H1 (cell line): ENCODE data around the gene PHACTR1. TPM values are rescaled to one million over a fixed set of nuclear protein-coding genes. Genes with fewer than 3 reads are reported as not detected.

Experiments
- CTCF ChIA-PET: fragments of 300-600 bp; sonication (Branson Sonifier 250); formaldehyde crosslinking; loops from one replicate; lab custom pipeline; 2021; ENCODE audit not compliant: partially characterized antibody; lab: Charles Lee
- POLR2A ChIA-PET: fragments of 300-600 bp; sonication (Branson Sonifier 250); formaldehyde crosslinking; loops from one replicate; lab custom pipeline; 2021; ENCODE audit warnings: inconsistent platforms; ENCODE audit not compliant: partially characterized antibody; lab: Charles Lee
- DNase-seq, 2 experiments: peaks; one replicate each; pipeline versions ENCODE4 v3.0.0 to v3.0.0-alpha.2; 2010 to 2022; ENCODE audit warnings: low spot score in 2 of 2, low read depth in 1 of 2, mixed read lengths in 1 of 2
- FAIRE-seq: peaks from 2 replicates; lab custom pipeline; 2011; peaks lifted over from hg19 to GRCh38; lab: Jason Lieb, UNC
- H2AFZ ChIP-seq: 2 replicates; pipeline ENCODE4 v1.8.1; 2012; ENCODE audit warnings: low read length, inconsistent platforms
- H2AK5ac ChIP-seq: 2 replicates; pipeline ENCODE4 v1.6.1; 2013; ENCODE audit warnings: low read depth, low read length
- H2BK120ac ChIP-seq: replicated peaks from 2 replicates; pipeline ENCODE3; 2013; ENCODE audit warnings: low read depth, low read length, inconsistent platforms
- H2BK12ac ChIP-seq: 2 replicates; pipeline ENCODE4 v1.6.1; 2013; ENCODE audit warnings: low read depth, low read length
- H2BK15ac ChIP-seq: 2 replicates; pipeline ENCODE4 v1.6.1; 2013; ENCODE audit warnings: low read length
- H2BK20ac ChIP-seq: 2 replicates; pipeline ENCODE4 v1.6.1; 2013; ENCODE audit warnings: low read length
- H2BK5ac ChIP-seq: 2 replicates; pipeline ENCODE4 v1.6.1; 2013; ENCODE audit warnings: low read depth, low read length
- H3K14ac ChIP-seq: 2 replicates; pipeline ENCODE4 v1.6.1; 2013; ENCODE audit warnings: inconsistent platforms; ENCODE audit not compliant: insufficient read length
- H3K18ac ChIP-seq: 2 replicates; pipeline ENCODE4 v1.6.1; 2013; ENCODE audit warnings: low read length; ENCODE audit errors: extremely low read depth
- H3K23ac ChIP-seq: 2 replicates; pipeline ENCODE4 v1.6.1; 2013; ENCODE audit warnings: inconsistent platforms; ENCODE audit not compliant: insufficient read length
- H3K23me2 ChIP-seq: 2 replicates; pipeline ENCODE4 v1.6.1; 2013; ENCODE audit warnings: low read depth, low read length
- H3K27ac ChIP-seq: 2 replicates; pipeline ENCODE4 v1.6.1; 2011; ENCODE audit warnings: low read depth, low read length, inconsistent platforms
- H3K27me3 ChIP-seq, 4 experiments: replicated peaks in 1 of 4; 1 replicate in 1 of 4; 2 replicates in 3 of 4; pipeline versions ENCODE4 v1.6.1 to v1.8.1; 2011 to 2013; ENCODE audit warnings: low read length in 3 of 4, mild to moderate bottlenecking in 3 of 4, inconsistent platforms in 2 of 4, mixed read lengths in 2 of 4, moderate library complexity in 1 of 4; ENCODE audit not compliant: control insufficient read depth in 3 of 4, insufficient read depth in 3 of 4; ENCODE audit errors: extremely low read depth in 1 of 4
- H3K36me3 ChIP-seq, 4 experiments: 2 replicates each; pipeline versions ENCODE4 v1.6.1 to v1.8.1; 2011 to 2013; ENCODE audit warnings: mild to moderate bottlenecking in 4 of 4, low read length in 3 of 4, moderate library complexity in 2 of 4, control low read depth in 1 of 4, inconsistent platforms in 1 of 4; ENCODE audit not compliant: insufficient read depth in 4 of 4, control insufficient read depth in 2 of 4
- H3K4ac ChIP-seq: replicated peaks from 2 replicates; pipeline ENCODE3; 2013; ENCODE audit warnings: low read length, low read depth, mixed read lengths, inconsistent platforms; ENCODE audit not compliant: insufficient read length
- H3K4me1 ChIP-seq, 4 experiments: replicated peaks in 1 of 4; 1 replicate in 1 of 4; 2 replicates in 3 of 4; pipeline versions ENCODE4 v1.6.1 to v1.8.1; 2011 to 2013; ENCODE audit warnings: low read length in 3 of 4, inconsistent platforms in 2 of 4, mixed read lengths in 1 of 4; ENCODE audit not compliant: insufficient read depth in 4 of 4, control insufficient read depth in 3 of 4
- H3K4me2 ChIP-seq, 2 experiments: 2 replicates each; pipeline versions ENCODE4 v1.6.1 to v1.8.1; 2011 to 2013; ENCODE audit warnings: low read depth in 2 of 2, low read length in 2 of 2, control low read depth in 1 of 2, inconsistent platforms in 1 of 2, mild to moderate bottlenecking in 1 of 2; ENCODE audit not compliant: insufficient read depth in 1 of 2
- H3K4me3 ChIP-seq, 4 experiments: fragments of 200-600, 300-600 bp in 1 of 4; sonication (generic), shearing (Covaris generic), sonication (Bioruptor Twin) in 1 of 4; 2 replicates each; pipeline versions ENCODE4 v1.5.1 to v1.8.1; 2011 to 2016; ENCODE audit warnings: low read length in 4 of 4, low read depth in 3 of 4, control low read depth in 2 of 4, inconsistent platforms in 2 of 4, mild to moderate bottlenecking in 2 of 4, mixed read lengths in 1 of 4, moderate library complexity in 1 of 4; ENCODE audit not compliant: insufficient read depth in 2 of 4; ENCODE audit errors: extremely low read depth in 1 of 4
- H3K56ac ChIP-seq: replicated peaks from 2 replicates; pipeline ENCODE3; 2013; ENCODE audit warnings: low read depth, mild to moderate bottlenecking, mixed read lengths, low read length, inconsistent platforms; ENCODE audit not compliant: insufficient read length
- H3K79me1 ChIP-seq: 2 replicates; pipeline ENCODE4 v1.6.1; 2013; ENCODE audit warnings: low read depth, low read length, control low read depth
- H3K79me2 ChIP-seq, 2 experiments: 2 replicates each; pipeline versions ENCODE4 v1.6.1 to v1.8.1; 2012 to 2013; ENCODE audit warnings: low read length in 2 of 2, mild to moderate bottlenecking in 2 of 2, inconsistent platforms in 1 of 2; ENCODE audit not compliant: insufficient read depth in 2 of 2, control insufficient read depth in 1 of 2
- H3K9ac ChIP-seq, 4 experiments: replicated peaks in 1 of 4; 1 replicate in 1 of 4; 2 replicates in 3 of 4; pipeline versions ENCODE4 v1.6.1 to v1.8.1; 2011 to 2013; ENCODE audit warnings: low read depth in 3 of 4, low read length in 3 of 4, control low read depth in 2 of 4, mild to moderate bottlenecking in 2 of 4, moderate library complexity in 2 of 4, inconsistent platforms in 1 of 4; ENCODE audit errors: extremely low read depth in 1 of 4
- H3K9me3 ChIP-seq, 2 experiments: 2 replicates each; pipeline versions ENCODE4 v1.6.1 to v1.8.1; 2012 to 2013; ENCODE audit warnings: mild to moderate bottlenecking in 2 of 2, moderate library complexity in 2 of 2, control low read depth in 1 of 2, inconsistent platforms in 1 of 2, low read depth in 1 of 2, low read length in 1 of 2, mixed read lengths in 1 of 2; ENCODE audit not compliant: insufficient read depth in 2 of 2
- H4K20me1 ChIP-seq, 2 experiments: replicated peaks in 1 of 2; 2 replicates each; pipeline versions ENCODE3 to v1.8.1; 2011 to 2013; ENCODE audit warnings: inconsistent platforms in 2 of 2, low read length in 2 of 2, mild to moderate bottlenecking in 1 of 2; ENCODE audit not compliant: insufficient read depth in 2 of 2, control insufficient read depth in 1 of 2
- H4K5ac ChIP-seq: 2 replicates; pipeline ENCODE4 v1.6.1; 2013; ENCODE audit warnings: low read length, low read depth, mixed read lengths, inconsistent platforms; ENCODE audit not compliant: insufficient read length
- H4K8ac ChIP-seq: 2 replicates; pipeline ENCODE4 v1.8.0; 2013; ENCODE audit warnings: mild to moderate bottlenecking, moderate library complexity, low read length, inconsistent platforms; ENCODE audit not compliant: insufficient read depth; ENCODE audit errors: extremely low read depth
- H4K91ac ChIP-seq: replicated peaks from 2 replicates; pipeline ENCODE3; 2013; ENCODE audit warnings: low read length, mixed read lengths, inconsistent platforms; ENCODE audit not compliant: insufficient read length
- BRCA1 ChIP-seq: IDR thresholded peaks from 2 replicates; pipeline ENCODE4 v1.6.1; 2012; ENCODE audit warnings: low read depth, low read length, improper control_type of control experiment
- CREB1 ChIP-seq: IDR thresholded peaks from 2 replicates; pipeline ENCODE4 v1.6.1; 2012; ENCODE audit warnings: inconsistent platforms
- GABPA ChIP-seq: IDR thresholded peaks from 2 replicates; pipeline ENCODE4 v1.6.1; 2011; ENCODE audit warnings: mild to moderate bottlenecking, low read length, moderate library complexity, borderline replicate concordance; ENCODE audit not compliant: insufficient read depth
- NRF1 ChIP-seq: IDR thresholded peaks from 2 replicates; pipeline ENCODE4 v1.6.1; 2011; ENCODE audit warnings: mild to moderate bottlenecking, low read depth, low read length, improper control_type of control experiment
- SUZ12 ChIP-seq: fragments of 200-600 bp; sonication (generic); IDR thresholded peaks from 2 replicates; pipeline ENCODE4 v1.6.1; 2012; ENCODE audit warnings: mild to moderate bottlenecking, inconsistent platforms, low read length, moderate library complexity, mixed read lengths
- TAF1 ChIP-seq: IDR thresholded peaks from 2 replicates; pipeline ENCODE4 v1.6.1; 2011; ENCODE audit warnings: mild to moderate bottlenecking, low read depth, low read length
- WGBS, 2 experiments: shearing (Covaris generic) in 1 of 2; methylation state at CpG; one replicate each; pipeline versions ENCODE4 v1.1.6 to v1.1.7; 2013 to 2015; ENCODE audit warnings: low lambda C conversion rate in 2 of 2, mixed read lengths in 2 of 2, inconsistent platforms in 1 of 2, low coverage in 1 of 2, missing lambda C conversion rate in 1 of 2; ENCODE audit not compliant: insufficient replicate concordance in 2 of 2, insufficient coverage in 1 of 2, insufficient read length in 1 of 2; ENCODE audit errors: extremely low coverage in 1 of 2, missing lambda C conversion rate in 1 of 2; 5-methylcytosine and 5-hydroxymethylcytosine counted together
- polyA plus RNA-seq, 7 experiments: library from polyadenylated mRNA; depleted of rRNA in 3 of 7; stranded (reverse) in 5 of 7; unstranded in 2 of 7; fragments of >200 nt in 5 of 7; fragments of 200-250 nt in 2 of 7; gene quantifications; 1 replicate in 5 of 7; 2 replicates in 1 of 7; 4 replicates in 1 of 7; pipeline versions ENCODE4 v1.2.1 to v1.2.3, GENCODE V29; 2011 to 2013; ENCODE audit warnings: missing spikeins in 2 of 7, mixed read lengths in 2 of 7
- total RNA-seq: library from RNA; stranded (reverse); fragmentation: NEBNext Ultra II Directional; extraction: Animal tissue kit (Norgen Biotek cat#: 25700); gene quantifications from 2 replicates; pipeline ENCODE4 v1.2.1, GENCODE V29; 2021

The PHACTR1 gene
- total and polyA plus RNA-seq, 2 of the 8 experiments (the other 6 are each of a cell fraction or from before 2014, with no cell fraction given) = 3.9 to 17.1 TPM

DNA sequence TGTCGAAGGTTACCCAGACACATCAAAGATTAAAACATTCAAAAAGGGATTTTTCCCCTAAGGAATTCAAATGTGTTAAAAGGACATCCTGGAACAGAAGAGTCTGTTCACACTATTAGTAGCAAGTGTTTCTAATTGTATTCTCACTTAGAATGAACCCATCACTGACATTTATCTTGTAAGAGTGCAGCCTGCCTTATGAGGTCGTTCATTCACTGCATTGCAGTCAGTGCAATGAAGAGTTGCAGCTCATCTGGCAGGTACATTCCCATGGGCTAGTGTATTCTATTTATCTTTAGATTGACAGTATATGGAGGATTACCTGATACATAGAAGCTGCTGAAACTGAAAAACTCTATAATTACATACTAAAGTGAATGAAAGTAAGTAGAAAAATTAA lies 36.5 kb downstream of the PHACTR1 start:
- H3K23me2 ChIP-seq = peaks cover 10% of the 10 kb centered on the region
- no peak overlapping the region for H3K27ac ChIP-seq
- H4K5ac ChIP-seq = no peak overlapping the region
- H2AFZ ChIP-seq = no peak overlapping the region
- peaks cover 2% of the 10 kb centered on the region; the same call in 1 of the 2 replicates for H3K79me1 ChIP-seq
- H4K91ac ChIP-seq = no peak overlapping the region
- H3K36me3 ChIP-seq = no peaks in the 10 kb centered on the region
- no peak overlapping the region for H3K14ac ChIP-seq
- ChIA-PET POLR2A (no interaction called here), CTCF (no interaction called here)
- peaks cover 2 to 4% (median 2%) of the 10 kb centered on the region in 4 experiments; a peak in 6 of 7 replicates for H3K4me1 ChIP-seq
- H2AK5ac ChIP-seq = no peak overlapping the region
- FAIRE-seq = no peak
- H2BK20ac ChIP-seq = no peak overlapping the region
- no peak overlapping the region for H3K56ac ChIP-seq
- H2BK12ac ChIP-seq = no peak overlapping the region
- no peak overlapping the region for H3K4ac ChIP-seq
- no peaks in the 10 kb centered on the region for H3K9me3 ChIP-seq
- peaks cover 0 to 2% of the 10 kb centered on the region in 2 experiments for H4K20me1 ChIP-seq
- no peak overlapping the region for H2BK15ac ChIP-seq
- H3K18ac ChIP-seq = no peak overlapping the region
- H2BK120ac ChIP-seq = no peak overlapping the region
- 90% methylated on average over 2 of the region's 2 CpGs; no CpG with 5 or more reads in 1 of the 2 experiments for WGBS, 2 experiments
- no peak for TF ChIP-seq BRCA1
- no peak for TF ChIP-seq NRF1
- no peak for TF ChIP-seq TAF1
- TF ChIP-seq SUZ12 = no peak
- no peak for TF ChIP-seq CREB1
- TF ChIP-seq GABPA = no peak
- no peak overlapping the region for H3K23ac ChIP-seq
- no peak overlapping the region for H3K4me3 ChIP-seq
- H4K8ac ChIP-seq = no peak overlapping the region
- H2BK5ac ChIP-seq = no peak overlapping the region
- no peak overlapping the region for H3K9ac ChIP-seq
- H3K79me2 ChIP-seq = peaks cover 0 to 24% of the 10 kb centered on the region in 2 experiments; a peak in 2 of 4 replicates
- peaks cover 0 to 4% (median 0%) of the 10 kb centered on the region in 4 experiments; a peak in 3 of 7 replicates for H3K27me3 ChIP-seq
- no peak for DNase-seq
- no peak overlapping the region for H3K4me2 ChIP-seq
